WI38 (cell line): ENCODE measurements around the gene EMP3.
"Not testable (repeated sequence)": the region's sequence is repeated elsewhere in the genome, so short reads cannot be mapped to it uniquely, and the experiment has no call there.

Experiments
- H3K4me3 ChIP-seq: 2 replicates; pipeline ENCODE4 v1.5.1; 2011; ENCODE audit warnings: low read depth, mild to moderate bottlenecking, control low read depth, low read length
- TF ChIP-seq, protein P1 (sequence below): IDR thresholded peaks from 2 replicates; pipeline ENCODE4 v1.5.1; 2012; ENCODE audit warnings: low read depth, mild to moderate bottlenecking, control low read depth, low read length

Gene EMP3

DNA sequence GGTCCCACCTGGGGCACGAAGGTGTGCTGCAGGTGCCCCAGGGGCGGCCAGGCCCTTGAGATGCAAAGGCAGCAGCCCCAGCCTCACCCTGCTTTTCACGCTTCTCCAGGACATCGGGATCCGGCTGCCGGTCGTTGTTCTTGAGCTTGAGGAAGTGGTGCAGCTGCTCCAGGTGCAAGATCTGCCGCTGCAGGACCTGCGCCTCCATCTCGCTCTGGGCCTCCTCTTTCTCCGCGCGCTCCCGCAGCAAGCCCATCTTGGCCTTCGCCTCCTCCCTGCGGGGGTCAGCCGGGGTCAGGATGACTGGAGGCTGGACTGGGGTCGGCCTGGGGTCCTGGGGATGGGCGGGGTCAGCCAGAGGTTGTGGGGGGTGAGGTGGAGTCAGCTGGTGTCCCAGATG, 21.5 kb upstream of the EMP3 start:
- H3K4me3 ChIP-seq, result no peak overlapping the region
- TF ChIP-seq, protein P1, sequence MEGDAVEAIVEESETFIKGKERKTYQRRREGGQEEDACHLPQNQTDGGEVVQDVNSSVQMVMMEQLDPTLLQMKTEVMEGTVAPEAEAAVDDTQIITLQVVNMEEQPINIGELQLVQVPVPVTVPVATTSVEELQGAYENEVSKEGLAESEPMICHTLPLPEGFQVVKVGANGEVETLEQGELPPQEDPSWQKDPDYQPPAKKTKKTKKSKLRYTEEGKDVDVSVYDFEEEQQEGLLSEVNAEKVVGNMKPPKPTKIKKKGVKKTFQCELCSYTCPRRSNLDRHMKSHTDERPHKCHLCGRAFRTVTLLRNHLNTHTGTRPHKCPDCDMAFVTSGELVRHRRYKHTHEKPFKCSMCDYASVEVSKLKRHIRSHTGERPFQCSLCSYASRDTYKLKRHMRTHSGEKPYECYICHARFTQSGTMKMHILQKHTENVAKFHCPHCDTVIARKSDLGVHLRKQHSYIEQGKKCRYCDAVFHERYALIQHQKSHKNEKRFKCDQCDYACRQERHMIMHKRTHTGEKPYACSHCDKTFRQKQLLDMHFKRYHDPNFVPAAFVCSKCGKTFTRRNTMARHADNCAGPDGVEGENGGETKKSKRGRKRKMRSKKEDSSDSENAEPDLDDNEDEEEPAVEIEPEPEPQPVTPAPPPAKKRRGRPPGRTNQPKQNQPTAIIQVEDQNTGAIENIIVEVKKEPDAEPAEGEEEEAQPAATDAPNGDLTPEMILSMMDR, result no peak

DNA sequence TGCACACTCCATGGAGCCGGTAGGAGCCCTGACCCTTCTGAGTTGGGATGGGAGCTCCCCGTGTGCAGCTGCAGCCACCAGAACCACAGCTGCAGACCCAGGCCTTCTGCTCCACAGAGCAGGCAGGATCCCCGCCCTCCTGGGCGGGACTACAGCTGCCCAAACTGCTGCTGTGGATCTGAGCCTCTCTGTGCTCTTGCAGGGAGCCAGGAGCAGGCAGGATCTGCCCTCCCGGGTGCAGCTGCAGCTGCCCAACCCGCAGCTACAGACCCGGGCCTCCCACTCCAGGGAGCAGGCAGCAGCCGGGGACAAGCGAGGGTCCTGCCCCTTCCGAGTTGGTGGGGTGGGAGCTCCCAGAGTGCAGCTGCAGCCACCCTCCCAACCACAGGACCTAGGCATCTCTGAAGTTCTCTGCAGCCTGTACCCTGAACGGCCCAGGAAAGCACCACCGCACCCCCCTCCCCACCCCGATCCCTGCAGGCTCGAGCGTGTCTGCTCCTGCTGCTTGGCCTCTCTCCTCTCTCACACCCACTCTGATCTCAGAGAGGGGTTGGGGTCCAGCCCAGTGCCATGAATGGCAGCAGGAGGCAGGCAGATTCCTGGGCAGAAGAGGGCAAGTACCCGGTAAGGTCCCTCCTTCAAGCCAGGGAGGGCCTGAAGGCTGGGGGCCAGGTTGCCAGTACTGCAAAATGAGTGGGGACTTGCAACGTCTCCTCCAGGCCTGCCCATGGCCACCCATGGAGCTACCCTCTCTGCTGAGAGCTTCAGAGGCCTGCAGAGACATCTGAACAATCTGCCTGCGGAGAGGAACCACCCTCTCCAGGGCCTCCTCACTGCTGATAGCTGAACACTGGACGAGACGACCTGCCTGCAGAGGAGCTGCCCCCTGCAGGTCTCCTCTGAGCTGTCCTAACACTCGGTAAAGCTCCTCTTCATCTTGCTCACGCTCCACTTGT, 16.4 kb upstream of the EMP3 start:
- H3K4me3 ChIP-seq, result no peak overlapping the region
- TF ChIP-seq, protein P1, result no peak

DNA sequence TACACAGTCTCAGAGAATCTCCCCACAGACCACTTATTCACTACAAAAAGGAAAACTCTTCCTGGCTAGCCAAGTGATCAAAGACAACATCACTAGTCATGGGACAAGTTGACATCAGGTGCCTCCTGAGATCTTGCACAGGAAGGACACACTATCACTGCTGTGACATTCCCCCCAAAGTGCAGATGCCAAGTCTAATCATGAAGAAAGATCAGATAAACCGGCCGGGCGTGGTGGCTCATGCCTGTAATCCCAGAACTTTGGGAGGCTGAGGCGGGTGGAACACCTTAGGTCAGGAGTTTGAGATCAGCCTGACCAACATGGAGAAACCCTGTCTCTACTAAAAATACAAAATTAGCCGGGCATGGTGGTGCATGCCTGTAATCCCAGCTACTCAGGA, 15.6 kb upstream of the EMP3 start:
- not testable (repeated sequence) for H3K4me3 ChIP-seq

DNA sequence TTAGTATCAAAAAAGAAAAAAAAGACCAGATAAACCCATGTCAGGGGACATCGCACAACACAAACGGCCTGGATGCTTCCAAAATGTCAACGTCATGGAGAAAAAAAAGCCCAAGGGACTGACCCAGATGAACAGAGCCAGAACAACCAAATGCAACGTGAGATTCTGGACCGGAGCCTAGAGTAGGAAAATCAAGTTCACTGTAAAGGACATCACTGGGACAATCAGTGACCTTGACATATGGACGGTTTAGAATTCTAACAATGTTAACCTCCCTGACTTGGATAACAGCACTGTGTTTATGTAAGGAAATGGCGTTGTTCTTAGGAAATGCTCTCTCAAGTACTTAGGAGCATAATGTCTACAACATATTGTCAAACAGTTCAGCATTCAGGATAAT, 15.1 kb upstream of the EMP3 start:
- H3K4me3 ChIP-seq, result no peak overlapping the region
- TF ChIP-seq, protein P1, result no peak

DNA sequence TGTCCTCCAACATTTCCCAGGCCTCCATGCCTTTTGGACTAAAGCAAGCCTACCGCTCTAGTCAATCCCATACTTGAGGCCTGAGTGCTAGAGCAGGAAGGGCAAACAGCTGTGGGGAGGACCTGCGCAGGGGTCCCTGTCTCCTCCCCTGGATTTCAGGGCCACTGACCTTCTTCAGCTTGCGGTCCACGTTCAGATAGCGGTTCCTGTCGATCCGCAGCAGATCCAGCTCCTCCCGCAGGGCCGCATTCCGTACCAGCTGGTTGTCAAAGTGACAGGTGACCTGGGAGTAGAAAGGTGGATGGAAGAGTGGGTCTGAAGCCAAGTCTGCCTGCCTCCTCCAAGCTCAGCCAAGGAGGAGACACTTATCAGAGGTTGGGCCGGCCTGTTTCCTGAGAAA, 14.0 kb upstream of the EMP3 start:
- H3K4me3 ChIP-seq, result no peak overlapping the region
- TF ChIP-seq, protein P1, result no peak

DNA sequence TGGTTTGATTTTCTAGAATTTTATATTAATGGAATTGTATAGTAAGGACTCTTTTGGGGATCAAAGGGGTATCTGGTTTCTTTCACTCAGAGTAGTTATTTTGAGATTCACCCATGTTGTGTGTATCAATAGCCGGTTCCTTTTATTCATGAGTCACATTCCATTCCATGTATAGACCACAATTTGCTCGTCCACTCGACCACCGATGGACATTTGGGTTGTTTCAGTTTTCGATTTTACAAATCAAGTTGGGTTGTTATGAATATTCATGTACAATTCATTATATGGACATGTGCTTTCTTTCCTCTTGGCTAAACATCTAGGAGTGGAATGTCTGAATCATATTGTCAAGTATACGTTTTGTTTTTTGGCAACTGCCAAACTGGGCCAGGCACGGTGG, 9.6 kb upstream of the EMP3 start:
- TF ChIP-seq, protein P1, result no peak
- no peak overlapping the region for H3K4me3 ChIP-seq

DNA sequence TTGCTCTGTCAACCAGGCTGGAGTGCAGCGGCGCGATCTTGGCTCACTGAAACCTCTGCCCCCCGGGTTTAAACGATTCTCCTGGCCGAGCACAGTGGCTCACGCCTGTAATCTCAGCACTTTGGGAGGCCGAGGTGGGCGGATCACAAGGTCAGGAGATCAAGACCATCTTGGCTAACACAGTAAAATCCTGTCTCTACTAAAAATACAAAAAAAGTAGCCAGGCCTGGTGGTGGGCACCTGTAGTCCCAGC, 7.7 kb upstream of the EMP3 start:
- H3K4me3 ChIP-seq, result not testable (repeated sequence)

DNA sequence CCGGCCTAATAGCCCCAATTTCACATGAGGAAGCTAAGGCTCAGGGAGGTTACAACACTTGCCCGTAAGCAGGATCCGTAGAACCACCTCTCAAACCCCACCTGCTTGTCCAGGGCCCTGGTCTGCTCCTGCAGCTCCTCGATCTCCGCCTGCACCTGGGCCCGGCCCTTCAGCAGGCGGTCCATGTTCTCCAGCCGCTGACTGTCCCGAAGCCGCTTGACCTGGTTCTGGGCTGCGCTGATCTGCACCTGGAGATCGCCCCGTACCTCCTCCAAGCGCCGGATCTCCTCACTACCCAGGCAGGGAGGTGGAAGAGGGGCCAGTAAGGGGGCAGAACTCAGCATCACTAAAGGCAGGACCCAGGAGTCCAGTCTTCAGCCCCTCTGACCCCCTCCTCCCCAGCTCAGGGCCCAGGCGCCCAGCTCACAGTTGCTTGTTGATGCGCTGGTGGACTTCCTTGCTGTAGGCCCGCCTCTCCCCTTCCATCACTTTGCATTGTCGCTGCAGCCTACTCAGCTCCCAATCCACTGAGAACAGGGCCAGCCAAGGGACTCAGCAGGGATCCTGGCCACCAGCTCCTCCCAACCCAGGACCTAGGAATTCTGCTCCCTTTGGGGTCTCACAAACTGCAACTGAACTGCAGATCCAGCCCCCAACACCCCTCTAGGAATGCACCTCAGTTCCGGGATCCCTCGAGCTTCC, 6.9 kb upstream of the EMP3 start:
- no peak overlapping the region for H3K4me3 ChIP-seq
- TF ChIP-seq, protein P1, result no peak
